ENCODE results near the gene CLEC16A. TPM values are rescaled to one million over a fixed set of nuclear protein-coding genes. Genes with fewer than 3 reads are reported as not detected.

Gene CLEC16A
- total and polyA plus RNA-seq, 9 of the 15 experiments (the other 6 are each of a cell fraction or from before 2014, with no cell fraction given), result 1.00 to 22.3 (median 10.0) TPM

GRCh38 chr16:10992112-10992511 is 47.7 kb downstream of the CLEC16A start (continued):
- TF ChIP-seq CHD7 (IDR thresholded peaks at IDR 0.05; ENCODE audit: low read depth, low read length) (no peak), REST (IDR thresholded peaks at IDR 0.05; ENCODE audit: borderline replicate concordance) (no peak), REST (CRISPR knock-in tag; IDR thresholded peaks at IDR 0.05; ENCODE audit: low read depth) (no peak), SAFB (IDR thresholded peaks at IDR 0.05; ENCODE audit: borderline replicate concordance, low read depth, low read length) (no peak), ZEB2 (IDR thresholded peaks at IDR 0.05) (no peak), ZNF589 (CRISPR knock-in tag; IDR thresholded peaks at IDR 0.05; ENCODE audit: low read depth) (no peak)

Data from K562 (cell line).